ENCODE measurements around the gene CCL4L2.

- TF ChIP-seq, protein P1, sequence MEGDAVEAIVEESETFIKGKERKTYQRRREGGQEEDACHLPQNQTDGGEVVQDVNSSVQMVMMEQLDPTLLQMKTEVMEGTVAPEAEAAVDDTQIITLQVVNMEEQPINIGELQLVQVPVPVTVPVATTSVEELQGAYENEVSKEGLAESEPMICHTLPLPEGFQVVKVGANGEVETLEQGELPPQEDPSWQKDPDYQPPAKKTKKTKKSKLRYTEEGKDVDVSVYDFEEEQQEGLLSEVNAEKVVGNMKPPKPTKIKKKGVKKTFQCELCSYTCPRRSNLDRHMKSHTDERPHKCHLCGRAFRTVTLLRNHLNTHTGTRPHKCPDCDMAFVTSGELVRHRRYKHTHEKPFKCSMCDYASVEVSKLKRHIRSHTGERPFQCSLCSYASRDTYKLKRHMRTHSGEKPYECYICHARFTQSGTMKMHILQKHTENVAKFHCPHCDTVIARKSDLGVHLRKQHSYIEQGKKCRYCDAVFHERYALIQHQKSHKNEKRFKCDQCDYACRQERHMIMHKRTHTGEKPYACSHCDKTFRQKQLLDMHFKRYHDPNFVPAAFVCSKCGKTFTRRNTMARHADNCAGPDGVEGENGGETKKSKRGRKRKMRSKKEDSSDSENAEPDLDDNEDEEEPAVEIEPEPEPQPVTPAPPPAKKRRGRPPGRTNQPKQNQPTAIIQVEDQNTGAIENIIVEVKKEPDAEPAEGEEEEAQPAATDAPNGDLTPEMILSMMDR (IDR thresholded peaks at IDR 0.05) = no peak
- TF ChIP-seq POLR2A (IDR thresholded peaks at IDR 0.05) = no peak
Measured at GRCh38 chr17:36184023-36184765, 26.7 kb upstream of the CCL4L2 start.
